Panc1 (cell line): Measurements from ENCODE around the gene RHOG. TPM values are rescaled to one million over a fixed set of nuclear protein-coding genes. Genes with fewer than 3 reads are reported as not detected.
"Not testable (repeated sequence)": the region's sequence is repeated elsewhere in the genome, so short reads cannot be mapped to it uniquely, and the experiment has no call there.

ENCODE experiments used
- ATAC-seq: fragments of 200-7000 bp; cut with Tn5 transposase; 2 replicates; pipeline ENCODE4 v1.9.1; 2020; ENCODE audit warnings: mild to moderate bottlenecking, moderate library complexity
- BruUV-seq: library from RNA; stranded (reverse); fragments of 400-500 nt; replicated peaks from 2 replicates; lab custom pipeline; 2021; lab: Mats Ljungman, UMichigan
- CTCF ChIA-PET: fragments of 300-600 bp; sonication (Branson Sonifier 250); formaldehyde crosslinking; loops from one replicate; lab custom pipeline; 2022; ENCODE audit warnings: antibody characterized with exemption; lab: Charles Lee
- POLR2A ChIA-PET: fragments of 300-600 bp; sonication (Branson Sonifier 250); formaldehyde crosslinking; loops from one replicate; lab custom pipeline; 2022; ENCODE audit warnings: antibody characterized with exemption; lab: Charles Lee
- DNase-seq: peaks from one replicate; pipeline ENCODE4 v3.0.0-alpha.2; 2010; ENCODE audit warnings: low read depth, low spot score
- H3K27ac ChIP-seq: 2 replicates; pipeline ENCODE4 v1.5.1; 2011; ENCODE audit warnings: mild to moderate bottlenecking, low read length, inconsistent platforms
- H3K27me3 ChIP-seq: fragments of 200-500 bp; sonication (Bioruptor generic); 2 replicates; pipeline ENCODE4 v1.6.0; 2014; ENCODE audit warnings: low read length, inconsistent platforms; ENCODE audit not compliant: control insufficient read depth, insufficient read depth
- H3K36me3 ChIP-seq: fragments of 200-500 bp; sonication (Bioruptor generic); 2 replicates; pipeline ENCODE4 v1.5.1; 2014; ENCODE audit warnings: inconsistent platforms, mild to moderate bottlenecking, low read length, moderate library complexity; ENCODE audit not compliant: control insufficient read depth, insufficient read depth
- H3K4me1 ChIP-seq: 2 replicates; pipeline ENCODE4 v1.5.1; 2011; ENCODE audit warnings: inconsistent platforms, mild to moderate bottlenecking, low read length, moderate library complexity; ENCODE audit not compliant: control insufficient read depth, insufficient read depth
- H3K4me3 ChIP-seq, 2 experiments: 2 replicates each; pipeline ENCODE4 v1.5.1; 2011 to 2012; ENCODE audit warnings: low read depth in 2 of 2, low read length in 2 of 2, mild to moderate bottlenecking in 2 of 2, inconsistent platforms in 1 of 2, moderate library complexity in 1 of 2
- H3K9me3 ChIP-seq: fragments of 200-500 bp; sonication (Bioruptor generic); 2 replicates; pipeline ENCODE4 v1.5.1; 2014; ENCODE audit warnings: low read depth, mild to moderate bottlenecking, inconsistent platforms, low read length, moderate library complexity; ENCODE audit not compliant: control insufficient read depth, insufficient read depth
- POLR2AphosphoS5 ChIP-seq: IDR thresholded peaks from 2 replicates; pipeline ENCODE4 v1.6.1; 2012; ENCODE audit warnings: mild to moderate bottlenecking, low read depth, low read length, moderate library complexity
- SIN3A ChIP-seq: IDR thresholded peaks from 2 replicates; pipeline ENCODE4 v1.6.1; 2012; ENCODE audit warnings: low read depth, mild to moderate bottlenecking, low read length, moderate library complexity, borderline replicate concordance; ENCODE audit not compliant: insufficient read depth
- TCF7L2 ChIP-seq: IDR thresholded peaks from 2 replicates; pipeline ENCODE4 v1.6.1; 2011; ENCODE audit warnings: mild to moderate bottlenecking, low read depth, low read length, inconsistent platforms
- in situ Hi-C: cut with HindIII; loops from 2 replicates; pipeline ENCODE4 v1.10.0; 2016; ENCODE audit warnings: low sequenced_read_pairs, low pct_unique_long_range_greater_than_20kb
- intact Hi-C: fragments of 100-400 bp; cut with micrococcal nuclease; formaldehyde crosslinking; loops from one replicate; pipeline ENCODE4 v1.10.0; 2022; ENCODE audit not compliant: unreplicated experiment
- total RNA-seq: library from RNA; stranded (reverse); gene quantifications from one replicate; pipeline ENCODE4 v1.2.1, GENCODE V29; 2021; ENCODE audit not compliant: unreplicated experiment
- TF ChIP-seq, protein P1 (sequence below), 2 experiments: IDR thresholded peaks; 2 replicates each; pipeline ENCODE4 v1.6.1; 2011 to 2012; ENCODE audit warnings: low read depth in 2 of 2, control low read depth in 1 of 2, low read length in 1 of 2, mild to moderate bottlenecking in 1 of 2, moderate library complexity in 1 of 2; ENCODE audit not compliant: insufficient read depth in 1 of 2
- TF ChIP-seq, protein P2 (sequence below): fragments of 450-650 bp; IDR thresholded peaks from 2 replicates; pipeline ENCODE4 v1.5.1; 2017; ENCODE audit warnings: mild to moderate bottlenecking

The RHOG gene
- total RNA-seq, 1 experiment from 2014 or later = 156 TPM

DNA sequence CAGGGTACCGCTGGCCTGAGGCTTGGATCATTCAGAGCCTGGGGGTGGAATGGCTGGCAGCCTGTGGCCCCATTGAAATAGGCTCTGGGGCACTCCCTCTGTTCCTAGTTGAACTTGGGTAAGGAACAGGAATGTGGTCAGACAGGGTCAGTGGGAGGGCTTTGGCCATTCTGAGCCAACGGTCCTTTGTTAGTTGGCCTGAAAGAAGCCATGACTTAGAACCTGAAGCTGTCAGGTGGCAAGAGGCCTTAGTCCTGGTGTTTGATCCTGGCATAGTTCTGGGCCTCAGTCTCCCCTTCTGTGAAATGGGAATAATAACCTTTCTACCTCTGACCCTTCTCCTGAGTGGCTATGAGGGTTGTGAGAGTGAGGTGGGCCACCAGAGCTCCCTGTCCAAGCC, 24.1 kb downstream of the RHOG start:
- intact Hi-C loops (no loop called here), in situ Hi-C loops (no loop called here)
- no peak for DNase-seq

DNA sequence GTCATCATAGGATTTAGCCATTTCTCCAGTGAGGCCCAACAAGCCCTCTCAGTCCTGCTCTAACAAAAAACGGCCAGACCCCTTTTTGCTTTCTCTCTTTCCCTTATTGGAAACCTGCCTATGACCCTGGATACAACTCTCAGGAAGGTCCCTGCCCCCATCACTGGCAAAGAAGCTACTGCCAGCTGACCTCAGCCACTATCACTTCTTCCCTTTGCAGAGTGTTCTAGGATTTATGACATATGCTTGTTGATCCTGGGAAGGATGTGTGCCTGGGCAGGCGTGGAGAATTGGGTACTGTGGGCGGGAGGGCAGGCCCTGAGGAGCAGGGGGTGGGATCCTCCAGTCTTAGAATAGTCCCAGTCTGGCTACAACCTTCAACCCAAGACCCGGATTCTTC, 24.9 kb downstream of the RHOG start:
- no peak for DNase-seq
- Histone ChIP-seq H3K36me3 (no peaks in the 10 kb centered on the region), H3K27ac (no peak overlapping the region), H3K9me3 (no peaks in the 10 kb centered on the region), H3K4me1 (no peaks in the 10 kb centered on the region), H3K4me3 (no peak overlapping the region), H3K27me3 (no peaks in the 10 kb centered on the region)
- in situ Hi-C loops (no loop called here), intact Hi-C loops (no loop called here)
- TF ChIP-seq TCF7L2 (no peak), SIN3A (no peak)
- CTCF ChIA-PET = interaction anchor here (0.6 to 0.7 kb wide), 2 partner anchors 8 to 9 kb away, joined by 4 to 5 read pairs; no protein-coding TSS in a partner anchor
- ATAC-seq = no peak
- BruUV-seq = no TSS peak
- POLR2A ChIA-PET = interaction anchor here (0.6 kb wide), 1 partner anchor 18 kb away, joined by 7 read pairs; no protein-coding TSS in a partner anchor

More for the DNA sequence above, 24.1 kb downstream of the RHOG start:
- BruUV-seq = no TSS peak
- no peak overlapping the region for H3K27ac ChIP-seq
- no peak overlapping the region for H3K4me3 ChIP-seq
- POLR2A ChIA-PET = no interaction called here
- ATAC-seq = no peak
- no peaks in the 10 kb centered on the region for H3K36me3 ChIP-seq
- TF ChIP-seq, protein P1, sequence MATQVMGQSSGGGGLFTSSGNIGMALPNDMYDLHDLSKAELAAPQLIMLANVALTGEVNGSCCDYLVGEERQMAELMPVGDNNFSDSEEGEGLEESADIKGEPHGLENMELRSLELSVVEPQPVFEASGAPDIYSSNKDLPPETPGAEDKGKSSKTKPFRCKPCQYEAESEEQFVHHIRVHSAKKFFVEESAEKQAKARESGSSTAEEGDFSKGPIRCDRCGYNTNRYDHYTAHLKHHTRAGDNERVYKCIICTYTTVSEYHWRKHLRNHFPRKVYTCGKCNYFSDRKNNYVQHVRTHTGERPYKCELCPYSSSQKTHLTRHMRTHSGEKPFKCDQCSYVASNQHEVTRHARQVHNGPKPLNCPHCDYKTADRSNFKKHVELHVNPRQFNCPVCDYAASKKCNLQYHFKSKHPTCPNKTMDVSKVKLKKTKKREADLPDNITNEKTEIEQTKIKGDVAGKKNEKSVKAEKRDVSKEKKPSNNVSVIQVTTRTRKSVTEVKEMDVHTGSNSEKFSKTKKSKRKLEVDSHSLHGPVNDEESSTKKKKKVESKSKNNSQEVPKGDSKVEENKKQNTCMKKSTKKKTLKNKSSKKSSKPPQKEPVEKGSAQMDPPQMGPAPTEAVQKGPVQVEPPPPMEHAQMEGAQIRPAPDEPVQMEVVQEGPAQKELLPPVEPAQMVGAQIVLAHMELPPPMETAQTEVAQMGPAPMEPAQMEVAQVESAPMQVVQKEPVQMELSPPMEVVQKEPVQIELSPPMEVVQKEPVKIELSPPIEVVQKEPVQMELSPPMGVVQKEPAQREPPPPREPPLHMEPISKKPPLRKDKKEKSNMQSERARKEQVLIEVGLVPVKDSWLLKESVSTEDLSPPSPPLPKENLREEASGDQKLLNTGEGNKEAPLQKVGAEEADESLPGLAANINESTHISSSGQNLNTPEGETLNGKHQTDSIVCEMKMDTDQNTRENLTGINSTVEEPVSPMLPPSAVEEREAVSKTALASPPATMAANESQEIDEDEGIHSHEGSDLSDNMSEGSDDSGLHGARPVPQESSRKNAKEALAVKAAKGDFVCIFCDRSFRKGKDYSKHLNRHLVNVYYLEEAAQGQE (IDR thresholded peaks at IDR 0.05; ENCODE audit: insufficient read depth in 1 of 2, low read depth in 2 of 2, low read length in 1 of 2) = no peak
- no peak for TF ChIP-seq SIN3A
- no peak for TF ChIP-seq POLR2AphosphoS5
- TF ChIP-seq, protein P2, sequence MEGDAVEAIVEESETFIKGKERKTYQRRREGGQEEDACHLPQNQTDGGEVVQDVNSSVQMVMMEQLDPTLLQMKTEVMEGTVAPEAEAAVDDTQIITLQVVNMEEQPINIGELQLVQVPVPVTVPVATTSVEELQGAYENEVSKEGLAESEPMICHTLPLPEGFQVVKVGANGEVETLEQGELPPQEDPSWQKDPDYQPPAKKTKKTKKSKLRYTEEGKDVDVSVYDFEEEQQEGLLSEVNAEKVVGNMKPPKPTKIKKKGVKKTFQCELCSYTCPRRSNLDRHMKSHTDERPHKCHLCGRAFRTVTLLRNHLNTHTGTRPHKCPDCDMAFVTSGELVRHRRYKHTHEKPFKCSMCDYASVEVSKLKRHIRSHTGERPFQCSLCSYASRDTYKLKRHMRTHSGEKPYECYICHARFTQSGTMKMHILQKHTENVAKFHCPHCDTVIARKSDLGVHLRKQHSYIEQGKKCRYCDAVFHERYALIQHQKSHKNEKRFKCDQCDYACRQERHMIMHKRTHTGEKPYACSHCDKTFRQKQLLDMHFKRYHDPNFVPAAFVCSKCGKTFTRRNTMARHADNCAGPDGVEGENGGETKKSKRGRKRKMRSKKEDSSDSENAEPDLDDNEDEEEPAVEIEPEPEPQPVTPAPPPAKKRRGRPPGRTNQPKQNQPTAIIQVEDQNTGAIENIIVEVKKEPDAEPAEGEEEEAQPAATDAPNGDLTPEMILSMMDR = no peak
- TF ChIP-seq TCF7L2 = no peak
- no peaks in the 10 kb centered on the region for H3K4me1 ChIP-seq
- no peaks in the 10 kb centered on the region for H3K9me3 ChIP-seq
- CTCF ChIA-PET = no interaction called here
- H3K27me3 ChIP-seq = no peaks in the 10 kb centered on the region

DNA sequence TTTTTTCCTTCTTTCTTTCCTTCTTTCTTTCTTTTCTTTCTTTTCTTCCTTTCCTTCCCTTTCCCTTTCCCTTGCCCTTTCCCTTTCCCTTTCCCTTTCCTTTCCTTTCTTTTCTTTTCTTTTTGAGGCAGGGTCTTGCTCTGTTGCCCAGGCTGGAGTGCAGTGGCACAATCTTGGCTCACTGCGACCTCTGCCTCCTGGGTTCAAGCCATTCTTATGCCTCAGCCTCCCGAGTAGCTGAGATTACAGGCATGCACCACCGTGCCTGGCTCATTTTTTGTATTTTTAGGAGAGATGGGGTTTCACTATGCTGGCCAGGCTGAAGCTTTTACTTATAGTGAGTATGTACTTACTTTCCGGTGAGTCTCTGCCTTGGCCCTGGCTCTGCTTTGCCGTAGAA, 25.9 kb downstream of the RHOG start:
- CTCF ChIA-PET, ATAC-seq: not testable (repeated sequence)

More for the DNA sequence above, 25.9 kb downstream of the RHOG start:
- in situ Hi-C loops, intact Hi-C loops, BruUV-seq, H3K27ac ChIP-seq, H3K9me3 ChIP-seq, H3K4me1 ChIP-seq, H3K4me3 ChIP-seq, H3K27me3 ChIP-seq, H3K36me3 ChIP-seq, DNase-seq: not testable (repeated sequence)
- POLR2A ChIA-PET = interaction anchor here (0.6 to 0.7 kb wide), 2 partner anchors 20 to 128 kb away, joined by 3 to 5 read pairs; no protein-coding TSS in a partner anchor
